ENCODE results near the gene TMEM240. TPM values are rescaled to one million over a fixed set of nuclear protein-coding genes. Genes with fewer than 3 reads are reported as not detected.
"Not testable (repeated sequence)": the region's sequence is repeated elsewhere in the genome, so short reads cannot be mapped to it uniquely, and the experiment has no call there.

TMEM240 gene
- total RNA-seq, 1 experiment from 2014 or later = 8.0 TPM

- peaks cover 3% of the 10 kb centered on the region; the same call in 1 of the 2 replicates for H3K4me1 Mint-ChIP-seq
- no peaks in the 10 kb centered on the region for H3K27me3 Mint-ChIP-seq (ENCODE audit: low read depth)
Measured at GRCh38 chr1:1534401-1535154, 5.8 kb downstream of the TMEM240 start.

GRCh38 chr1:1533894-1534291, 6.5 kb downstream of the TMEM240 start:
- ATAC-seq; H3K4me1 Mint-ChIP-seq; H3K27ac Mint-ChIP-seq; H3K4me3 Mint-ChIP-seq; POLR2A ChIA-PET; H3K9me3 Mint-ChIP-seq; H3K27me3 Mint-ChIP-seq (ENCODE audit: low read depth); CTCF ChIA-PET; DNase-seq (ENCODE audit: low spot score): not testable (repeated sequence)
- H3K36me3 Mint-ChIP-seq = peaks cover 23% of the 10 kb centered on the region

More at GRCh38 chr1:1534401-1535154, 5.8 kb downstream of the TMEM240 start:
- Mint-ChIP-seq H3K4me3 (no peak overlapping the region), H3K36me3 (peaks cover 17% of the 10 kb centered on the region), H3K9me3 (peaks cover 5% of the 10 kb centered on the region), H3K27ac (no peak overlapping the region)
- no peak for TF ChIP-seq ZNF416 (CRISPR knock-in tag; IDR thresholded peaks at IDR 0.05)
- TF ChIP-seq SMAD4 (CRISPR knock-in tag; IDR thresholded peaks at IDR 0.05) = no peak
- no peak for TF ChIP-seq ZNF317 (CRISPR knock-in tag; IDR thresholded peaks at IDR 0.05; ENCODE audit: borderline replicate concordance, low read depth)
- no peak for TF ChIP-seq FOXJ3 (CRISPR knock-in tag; IDR thresholded peaks at IDR 0.05; ENCODE audit: borderline replicate concordance)
- TF ChIP-seq ATF1 (CRISPR knock-in tag; IDR thresholded peaks at IDR 0.05) = no peak
- TF ChIP-seq, protein P1, sequence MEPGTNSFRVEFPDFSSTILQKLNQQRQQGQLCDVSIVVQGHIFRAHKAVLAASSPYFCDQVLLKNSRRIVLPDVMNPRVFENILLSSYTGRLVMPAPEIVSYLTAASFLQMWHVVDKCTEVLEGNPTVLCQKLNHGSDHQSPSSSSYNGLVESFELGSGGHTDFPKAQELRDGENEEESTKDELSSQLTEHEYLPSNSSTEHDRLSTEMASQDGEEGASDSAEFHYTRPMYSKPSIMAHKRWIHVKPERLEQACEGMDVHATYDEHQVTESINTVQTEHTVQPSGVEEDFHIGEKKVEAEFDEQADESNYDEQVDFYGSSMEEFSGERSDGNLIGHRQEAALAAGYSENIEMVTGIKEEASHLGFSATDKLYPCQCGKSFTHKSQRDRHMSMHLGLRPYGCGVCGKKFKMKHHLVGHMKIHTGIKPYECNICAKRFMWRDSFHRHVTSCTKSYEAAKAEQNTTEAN (CRISPR knock-in tag; IDR thresholded peaks at IDR 0.05) = no peak
- TF ChIP-seq OVOL2 (CRISPR knock-in tag; IDR thresholded peaks at IDR 0.05; ENCODE audit: borderline replicate concordance) = no peak
- no peak for TF ChIP-seq MYBL2 (CRISPR knock-in tag; IDR thresholded peaks at IDR 0.05)
- TF ChIP-seq ZNF532 (CRISPR knock-in tag; IDR thresholded peaks at IDR 0.05; ENCODE audit: borderline replicate concordance) = no peak
- TF ChIP-seq ZNF138 (CRISPR knock-in tag; conservative IDR thresholded peaks at IDR 0.05) = no peak
- TF ChIP-seq RORB (CRISPR knock-in tag; IDR thresholded peaks at IDR 0.05) = no peak
- no peak for TF ChIP-seq GRHL2 (CRISPR knock-in tag; IDR thresholded peaks at IDR 0.05; ENCODE audit: insufficient replicate concordance, severe bottlenecking)
- ATAC-seq = no peak
- ChIA-PET POLR2A (no interaction called here), CTCF (no interaction called here)
- no peak for DNase-seq (ENCODE audit: low spot score)

DNA sequence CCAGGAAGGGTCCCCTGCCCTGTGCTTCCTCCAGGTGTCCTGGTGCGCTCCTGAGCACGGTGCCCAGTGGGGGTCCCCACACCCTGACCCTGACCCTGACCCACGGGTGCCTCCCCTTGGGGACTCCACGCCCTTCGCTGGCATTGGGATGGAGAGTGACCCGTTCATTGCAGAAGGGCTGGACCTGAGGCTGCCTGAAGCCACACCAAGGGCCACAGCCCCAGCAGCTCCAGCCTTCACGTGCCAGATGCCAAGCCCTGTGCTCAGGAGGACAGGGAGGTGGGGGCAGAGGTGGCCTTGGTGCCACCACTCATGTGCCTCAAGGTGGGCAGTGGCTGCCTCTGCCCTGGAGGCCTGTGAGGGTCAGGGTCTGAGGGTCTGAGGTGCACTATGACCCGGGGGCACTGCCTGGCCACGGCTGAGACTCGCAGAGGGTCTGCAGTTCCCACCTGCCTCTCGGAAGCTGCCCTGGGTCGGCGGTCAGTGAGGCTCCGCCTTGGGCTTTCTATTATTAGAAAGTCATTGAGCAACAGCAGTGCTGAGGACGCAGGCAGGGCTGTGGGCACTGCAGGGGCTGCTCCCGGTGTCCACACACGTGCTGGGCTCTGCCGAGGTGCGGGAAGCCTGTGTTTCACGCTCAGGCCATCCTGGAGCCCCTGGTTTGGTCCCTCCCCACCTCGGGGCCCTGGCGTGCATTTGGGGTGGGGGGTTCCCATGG, 7.1 kb downstream of the TMEM240 start:
- CTCF ChIA-PET; DNase-seq (ENCODE audit: low spot score); ATAC-seq; H3K27me3 Mint-ChIP-seq (ENCODE audit: low read depth); POLR2A ChIA-PET; H3K27ac Mint-ChIP-seq; H3K9me3 Mint-ChIP-seq; H3K4me3 Mint-ChIP-seq; H3K4me1 Mint-ChIP-seq: not testable (repeated sequence)
- H3K36me3 Mint-ChIP-seq = peaks cover 26% of the 10 kb centered on the region

DNA sequence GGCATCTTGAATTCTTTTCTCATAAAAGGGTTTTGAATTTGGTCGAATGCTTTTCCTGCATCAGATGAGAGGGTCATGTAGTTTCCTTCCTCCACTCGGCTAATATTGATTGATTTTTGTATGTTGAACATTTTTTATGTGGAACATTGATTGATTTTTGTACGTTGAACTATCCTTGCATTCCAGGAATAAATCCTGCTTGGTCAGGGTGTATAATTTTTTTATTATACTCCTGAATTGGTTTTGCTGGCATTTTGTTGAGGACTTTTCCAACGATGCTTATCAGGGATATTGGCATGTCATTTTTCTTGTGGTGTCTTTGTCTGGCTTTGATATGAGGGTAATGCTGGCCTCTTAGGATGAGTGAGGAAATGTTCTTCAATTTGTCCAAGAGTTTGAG, 8.5 kb downstream of the TMEM240 start:
- no peak overlapping the region for H3K4me3 Mint-ChIP-seq
- TF ChIP-seq ERG (CRISPR knock-in tag; IDR thresholded peaks at IDR 0.05) (no peak), ZNF416 (CRISPR knock-in tag; IDR thresholded peaks at IDR 0.05) (no peak), ZNF512 (CRISPR knock-in tag; IDR thresholded peaks at IDR 0.05; ENCODE audit: borderline replicate concordance) (no peak)
- peaks cover 5% of the 10 kb centered on the region for H3K9me3 Mint-ChIP-seq
- DNase-seq (ENCODE audit: low spot score) (no peak), ATAC-seq (no peak)
- POLR2A ChIA-PET = no interaction called here
- CTCF ChIA-PET = no interaction called here
- H3K27ac Mint-ChIP-seq = no peak overlapping the region
- no peaks in the 10 kb centered on the region for H3K27me3 Mint-ChIP-seq (ENCODE audit: low read depth)
- peaks cover 28% of the 10 kb centered on the region for H3K36me3 Mint-ChIP-seq
- H3K4me1 Mint-ChIP-seq = no peaks in the 10 kb centered on the region
